Diencephalon (tissue), 1 donor: ENCODE measurements around the gene TSPAN16. TPM values are rescaled to one million over a fixed set of nuclear protein-coding genes. Genes with fewer than 3 reads are reported as not detected.

Source experiments
- total RNA-seq: library from RNA; depleted of rRNA; stranded (reverse); fragments of >200 nt; gene quantifications from one replicate; pipeline ENCODE4 v1.2.3, GENCODE V29; 2014

Gene TSPAN16
- 0.46 TPM for total RNA-seq

GRCh38 chr19:11295665-11296245 is at the start of gene TSPAN16:
TSS of gene TSPAN16 (plus strand) at chr19:11296160. CDS start at chr19:11296298, 138 bp downstream.

GRCh38 chr19:11261971-11262839 is 33.8 kb upstream of the TSPAN16 start, which contains the start of gene DOCK6:
TSS of gene DOCK6 (minus strand) at chr19:11262524. CDS start at chr19:11262440, 84 bp downstream.

GRCh38 chr19:11339254-11340098 is 43.5 kb downstream of the TSPAN16 start, which contains the start of gene RAB3D:
TSS of gene RAB3D (minus strand) at chr19:11339657. CDS start at chr19:11337399, 2,258 bp downstream.

GRCh38 chr19:11346104-11346940 is 50.4 kb downstream of the TSPAN16 start, which contains the start of the genes CCDC159 and TMEM205:
TSS of gene CCDC159 (plus strand) at chr19:11346519. CDS start at chr19:11346607, 88 bp downstream.
TSS of gene TMEM205 (minus strand) at chr19:11346268. CDS start at chr19:11345619, 649 bp downstream.

GRCh38 chr19:11355160-11356073 is 59.5 kb downstream of the TSPAN16 start, which contains the start of gene PLPPR2:
TSS of gene PLPPR2 (plus strand) at chr19:11355432. CDS start at chr19:11357674, 2,242 bp downstream.

Other genes starting within 250 kb of the TSPAN16 start
- gene LDLR, start 206.7 kb upstream of the TSPAN16 start, total RNA-seq = 29.8 TPM
- gene SPC24, start 140.4 kb upstream of the TSPAN16 start, total RNA-seq = 9.0 TPM
- gene KANK2, start 98.6 kb upstream of the TSPAN16 start, total RNA-seq = 12.2 TPM
- gene ANGPTL8, start 56.5 kb upstream of the TSPAN16 start, total RNA-seq = not detected
- 3.7 TPM for gene DOCK6, start 33.6 kb upstream of the TSPAN16 start, total RNA-seq
- 28.8 TPM for gene RAB3D, start 43.5 kb downstream of the TSPAN16 start, total RNA-seq
- gene TMEM205, start 50.1 kb downstream of the TSPAN16 start, total RNA-seq = 53.1 TPM
- 6.7 TPM for gene CCDC159, start 50.4 kb downstream of the TSPAN16 start, total RNA-seq
- 66.7 TPM for gene PLPPR2, start 59.3 kb downstream of the TSPAN16 start, total RNA-seq
- gene SWSAP1, start 78.5 kb downstream of the TSPAN16 start, total RNA-seq = 1.2 TPM
- 3.2 TPM for gene EPOR, start 88.2 kb downstream of the TSPAN16 start, total RNA-seq
- not detected for gene RGL3, start 123.2 kb downstream of the TSPAN16 start, total RNA-seq
- gene ODAD3, start 139.0 kb downstream of the TSPAN16 start, total RNA-seq = 2.8 TPM
- 53.1 TPM for gene PRKCSH, start 139.5 kb downstream of the TSPAN16 start, total RNA-seq
- 118 TPM for gene ELAVL3, start 184.9 kb downstream of the TSPAN16 start, total RNA-seq
- gene ZNF653, start 209.7 kb downstream of the TSPAN16 start, total RNA-seq = 19.6 TPM
- 49.6 TPM for gene ECSIT, start 233.0 kb downstream of the TSPAN16 start, total RNA-seq
- 0.46 TPM for gene CNN1, start 242.7 kb downstream of the TSPAN16 start, total RNA-seq